HepG2 (cell line): ENCODE results near the gene TCOF1. TPM values are rescaled to one million over a fixed set of nuclear protein-coding genes. Genes with fewer than 3 reads are reported as not detected.
A peak's percentile ranks its signal among the peaks of the same experiment; 100 is the strongest.

Experiments
- ATAC-seq: fragments of 200-7000 bp; cut with Tn5 transposase; 3 replicates; pipeline ENCODE4 v1.9.1; 2020; ENCODE audit warnings: mild to moderate bottlenecking, moderate library complexity
- BruUV-seq: library from RNA; stranded (reverse); fragments of 400-500 nt; replicated peaks from 2 replicates; lab custom pipeline; 2021; lab: Mats Ljungman, UMichigan
- CTCF ChIA-PET: fragments of 300-600 bp; formaldehyde crosslinking; extraction: SDS; loops from one replicate; lab custom pipeline; 2021; ENCODE audit warnings: low total read pairs, inconsistent platforms, low intra/inter-chr PET ratio; lab: Yijun Ruan, JAX
- POLR2A ChIA-PET: fragments of 350-600 bp; sonication (Branson Sonifier 250); formaldehyde crosslinking; loops from one replicate; lab custom pipeline; 2020; ENCODE audit warnings: antibody characterized with exemption, inconsistent platforms; lab: Yijun Ruan, JAX
- DNase-seq: peaks from one replicate; pipeline ENCODE4 v3.0.0-alpha.2; 2015; ENCODE audit warnings: low spot score
- FAIRE-seq: peaks from 3 replicates; lab custom pipeline; 2011; peaks lifted over from hg19 to GRCh38; lab: Jason Lieb, UNC
- H2AFZ ChIP-seq: one replicate; pipeline ENCODE4 v1.6.1; 2011; ENCODE audit warnings: low read length, inconsistent platforms
- H3K27ac ChIP-seq: fragments of 300-600 bp; 3 replicates; pipeline ENCODE4 v1.8.0; 2011; ENCODE audit warnings: mixed run types, mild to moderate bottlenecking, mixed read lengths, low read length, inconsistent platforms; ENCODE audit not compliant: insufficient read depth; ENCODE audit errors: extremely low read length
- H3K27me3 ChIP-seq, 2 experiments: fragments of 200-600 bp in 1 of 2; 2 replicates in 1 of 2; 3 replicates in 1 of 2; pipeline versions ENCODE4 v1.6.0 to v1.8.0; 2011; ENCODE audit warnings: low read length in 2 of 2, mild to moderate bottlenecking in 2 of 2, moderate library complexity in 2 of 2, inconsistent platforms in 1 of 2; ENCODE audit not compliant: insufficient read depth in 2 of 2, control insufficient read depth in 1 of 2
- H3K36me3 ChIP-seq, 2 experiments: fragments of 200-600 bp in 1 of 2; replicated peaks in 1 of 2; 2 replicates in 1 of 2; 3 replicates in 1 of 2; pipeline versions ENCODE4 v1.5.1 to v1.8.0; 2011; ENCODE audit warnings: low read length in 2 of 2, inconsistent platforms in 1 of 2; ENCODE audit not compliant: insufficient read depth in 2 of 2, control insufficient read depth in 1 of 2
- H3K4me1 ChIP-seq: 2 replicates; pipeline ENCODE4 v1.5.1; 2012; ENCODE audit warnings: low read length, inconsistent platforms; ENCODE audit not compliant: insufficient read depth
- H3K4me2 ChIP-seq: 2 replicates; pipeline ENCODE4 v1.6.0; 2011; ENCODE audit warnings: low read depth, low read length, inconsistent platforms
- H3K4me3 ChIP-seq, 3 experiments: fragments of 200-600 bp in 1 of 3; sonication (generic), shearing (Covaris generic) in 1 of 3; replicated peaks in 1 of 3; 2 replicates each; pipeline ENCODE4 v1.5.1; 2011 to 2016; ENCODE audit warnings: low read length in 3 of 3, inconsistent platforms in 2 of 3, low read depth in 2 of 3, mild to moderate bottlenecking in 2 of 3, control low read depth in 1 of 3, mixed read lengths in 1 of 3; ENCODE audit not compliant: insufficient read depth in 1 of 3
- H3K79me2 ChIP-seq: one replicate; pipeline ENCODE4 v1.6.1; 2011; ENCODE audit warnings: low read length, inconsistent platforms; ENCODE audit not compliant: insufficient read depth
- H3K9ac ChIP-seq: 2 replicates; pipeline ENCODE4 v1.6.0; 2011; ENCODE audit warnings: mild to moderate bottlenecking, low read depth, low read length, inconsistent platforms; ENCODE audit not compliant: insufficient read depth
- H3K9me3 ChIP-seq: 2 replicates; pipeline ENCODE4 v1.5.1; 2012; ENCODE audit warnings: mild to moderate bottlenecking, low read length
- H4K20me1 ChIP-seq: 2 replicates; pipeline ENCODE4 v1.6.0; 2011; ENCODE audit warnings: inconsistent platforms, mild to moderate bottlenecking, low read length, moderate library complexity; ENCODE audit not compliant: insufficient read depth
- BHLHE40 ChIP-seq: IDR thresholded peaks from 2 replicates; pipeline ENCODE4 v1.6.1; 2011; ENCODE audit warnings: low read length, improper control_type of control experiment
- FOXK1 ChIP-seq: sonication (generic); formaldehyde crosslinking; IDR thresholded peaks from 2 replicates; pipeline ENCODE4 v1.4.0; 2020; ENCODE audit warnings: low read depth, missing genetic modification reagents, borderline replicate concordance
- IRX3 ChIP-seq: sonication (generic); formaldehyde crosslinking; IDR thresholded peaks from 2 replicates; pipeline ENCODE4 v1.8.1; 2023; ENCODE audit warnings: mild to moderate bottlenecking, low read depth, missing genetic modification reagents, borderline replicate concordance
- KLF13 ChIP-seq: sonication (generic); formaldehyde crosslinking; IDR thresholded peaks from 2 replicates; pipeline ENCODE4 v1.4.0; 2020; ENCODE audit warnings: mild to moderate bottlenecking, missing genetic modification reagents
- ZNF263 ChIP-seq: sonication (generic); formaldehyde crosslinking; IDR thresholded peaks from 2 replicates; pipeline ENCODE4 v1.4.0; 2020; ENCODE audit warnings: missing genetic modification reagents
- ZNF264 ChIP-seq: sonication (generic); formaldehyde crosslinking; IDR thresholded peaks from 2 replicates; pipeline ENCODE4 v1.4.0; 2020; ENCODE audit warnings: missing genetic modification reagents
- ZNF292 ChIP-seq: sonication (generic); formaldehyde crosslinking; IDR thresholded peaks from 2 replicates; pipeline ENCODE4 v1.8.1; 2022; ENCODE audit warnings: mild to moderate bottlenecking, low read depth, missing genetic modification reagents, borderline replicate concordance
- WGBS: methylation state at CpG from one replicate; pipeline ENCODE4 v1.1.6; 2017; ENCODE audit warnings: low lambda C conversion rate; 5-methylcytosine and 5-hydroxymethylcytosine counted together
- in situ Hi-C: cut with HindIII; loops from 2 replicates; pipeline ENCODE4 v1.10.0; 2017; ENCODE audit warnings: low pct_unique_long_range_greater_than_20kb; ENCODE audit not compliant: extremely low pct_ligation_motif_present
- intact Hi-C: fragments of 100-400 bp; cut with micrococcal nuclease; formaldehyde crosslinking; loops from one replicate; pipeline ENCODE4 v1.10.0; 2022; ENCODE audit not compliant: unreplicated experiment
- polyA plus RNA-seq, 8 experiments: library from polyadenylated mRNA; depleted of rRNA in 3 of 8; stranded (reverse) in 7 of 8; unstranded in 1 of 8; fragments of >200 nt; fragmentation: Illumina TruSeq in 4 of 8; extraction: Trizol in 4 of 8; gene quantifications; 2 replicates each; pipeline versions ENCODE4 v1.2.1 to v1.2.3, GENCODE V29; 2011 to 2016; ENCODE audit warnings: low read depth in 4 of 8, missing spikeins in 1 of 8, mixed read lengths in 1 of 8; ENCODE audit not compliant: insufficient read depth in 1 of 8
- total RNA-seq, 5 experiments: library from RNA; depleted of rRNA; stranded (reverse); fragments of >200 nt; fragmentation: Illumina TruSeq; extraction: Trizol; gene quantifications; 2 replicates each; pipeline ENCODE4 v1.2.3, GENCODE V29; 2016; ENCODE audit warnings: low read depth in 1 of 5
- TF ChIP-seq, protein P1 (sequence below): sonication (generic); formaldehyde crosslinking; IDR thresholded peaks from 2 replicates; pipeline ENCODE4 v1.5.1; 2020; ENCODE audit warnings: mild to moderate bottlenecking, missing genetic modification reagents, moderate library complexity
- TF ChIP-seq, protein P2 (sequence below): sonication (generic); formaldehyde crosslinking; IDR thresholded peaks from 2 replicates; pipeline ENCODE4 v1.9.0; 2022; ENCODE audit warnings: low read depth, missing genetic modification reagents

The TCOF1 gene
- total and polyA plus RNA-seq, 2 of the 13 experiments (the other 11 are each of a cell fraction or from before 2014, with no cell fraction given), result 10.1 to 41.6 TPM

DNA sequence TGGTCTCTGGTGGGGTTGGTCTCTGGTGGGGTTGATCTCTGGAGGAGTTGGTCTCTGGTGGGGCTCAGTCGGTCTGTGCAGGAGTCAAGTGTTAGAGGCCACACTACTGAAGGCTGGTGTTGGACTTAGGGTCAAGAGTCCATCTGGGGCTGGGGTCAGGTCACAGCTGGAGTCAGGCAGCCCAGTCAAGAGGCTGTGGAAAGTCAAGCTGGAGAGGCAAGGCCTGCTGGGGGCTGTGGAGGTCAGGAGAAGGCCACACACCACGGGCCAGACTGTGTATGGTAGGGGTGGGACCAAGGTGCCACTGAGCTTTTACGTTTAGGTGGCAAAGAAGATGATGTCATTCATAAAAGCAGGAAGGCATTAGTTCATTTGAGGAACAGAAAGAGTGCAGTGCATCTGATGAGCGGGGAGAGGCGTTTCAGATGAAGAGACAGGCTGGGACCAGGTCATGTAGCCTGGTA is 71.9 kb downstream of the TCOF1 start (continued):
- peak; percentile 38; the same call in 1 of the 2 replicates for TF ChIP-seq ZNF292 (CRISPR knock-in tag)

DNA sequence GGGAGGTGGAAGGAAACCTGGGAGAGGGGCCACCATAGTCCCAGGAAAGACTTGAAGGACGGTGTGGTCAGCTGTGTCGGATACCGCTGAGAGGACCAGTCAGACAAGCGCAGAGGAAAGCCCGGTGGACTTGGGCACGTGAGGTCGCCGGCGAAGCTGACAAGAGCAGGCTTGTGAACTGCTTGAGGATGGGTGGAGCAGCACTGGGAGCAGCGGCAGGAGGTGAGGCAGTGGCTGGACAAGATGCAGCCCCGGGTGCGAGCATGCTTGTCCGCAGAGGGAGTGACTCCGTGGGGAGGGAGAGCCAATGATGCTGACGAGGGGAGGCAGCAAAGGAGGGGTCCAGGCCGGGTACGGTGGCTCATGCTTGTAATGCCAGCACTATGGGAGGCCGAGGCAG is 73.6 kb downstream of the TCOF1 start:
- TF ChIP-seq IRX3 (CRISPR knock-in tag) (no peak), ZNF263 (CRISPR knock-in tag) (peak; percentile 46; the same call in 1 of the 2 replicates), BHLHE40 (peak; percentile 60), ZNF264 (CRISPR knock-in tag) (no peak), FOXK1 (CRISPR knock-in tag) (no peak), KLF13 (CRISPR knock-in tag) (no peak)
- TF ChIP-seq, protein P1, sequence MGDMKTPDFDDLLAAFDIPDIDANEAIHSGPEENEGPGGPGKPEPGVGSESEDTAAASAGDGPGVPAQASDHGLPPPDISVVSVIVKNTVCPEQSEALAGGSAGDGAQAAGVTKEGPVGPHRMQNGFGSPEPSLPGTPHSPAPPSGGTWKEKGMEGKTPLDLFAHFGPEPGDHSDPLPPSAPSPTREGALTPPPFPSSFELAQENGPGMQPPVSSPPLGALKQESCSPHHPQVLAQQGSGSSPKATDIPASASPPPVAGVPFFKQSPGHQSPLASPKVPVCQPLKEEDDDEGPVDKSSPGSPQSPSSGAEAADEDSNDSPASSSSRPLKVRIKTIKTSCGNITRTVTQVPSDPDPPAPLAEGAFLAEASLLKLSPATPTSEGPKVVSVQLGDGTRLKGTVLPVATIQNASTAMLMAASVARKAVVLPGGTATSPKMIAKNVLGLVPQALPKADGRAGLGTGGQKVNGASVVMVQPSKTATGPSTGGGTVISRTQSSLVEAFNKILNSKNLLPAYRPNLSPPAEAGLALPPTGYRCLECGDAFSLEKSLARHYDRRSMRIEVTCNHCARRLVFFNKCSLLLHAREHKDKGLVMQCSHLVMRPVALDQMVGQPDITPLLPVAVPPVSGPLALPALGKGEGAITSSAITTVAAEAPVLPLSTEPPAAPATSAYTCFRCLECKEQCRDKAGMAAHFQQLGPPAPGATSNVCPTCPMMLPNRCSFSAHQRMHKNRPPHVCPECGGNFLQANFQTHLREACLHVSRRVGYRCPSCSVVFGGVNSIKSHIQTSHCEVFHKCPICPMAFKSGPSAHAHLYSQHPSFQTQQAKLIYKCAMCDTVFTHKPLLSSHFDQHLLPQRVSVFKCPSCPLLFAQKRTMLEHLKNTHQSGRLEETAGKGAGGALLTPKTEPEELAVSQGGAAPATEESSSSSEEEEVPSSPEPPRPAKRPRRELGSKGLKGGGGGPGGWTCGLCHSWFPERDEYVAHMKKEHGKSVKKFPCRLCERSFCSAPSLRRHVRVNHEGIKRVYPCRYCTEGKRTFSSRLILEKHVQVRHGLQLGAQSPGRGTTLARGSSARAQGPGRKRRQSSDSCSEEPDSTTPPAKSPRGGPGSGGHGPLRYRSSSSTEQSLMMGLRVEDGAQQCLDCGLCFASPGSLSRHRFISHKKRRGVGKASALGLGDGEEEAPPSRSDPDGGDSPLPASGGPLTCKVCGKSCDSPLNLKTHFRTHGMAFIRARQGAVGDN (CRISPR knock-in tag), result peak; percentile 31; the same call in 1 of the 2 replicates
- TF ChIP-seq, protein P2, sequence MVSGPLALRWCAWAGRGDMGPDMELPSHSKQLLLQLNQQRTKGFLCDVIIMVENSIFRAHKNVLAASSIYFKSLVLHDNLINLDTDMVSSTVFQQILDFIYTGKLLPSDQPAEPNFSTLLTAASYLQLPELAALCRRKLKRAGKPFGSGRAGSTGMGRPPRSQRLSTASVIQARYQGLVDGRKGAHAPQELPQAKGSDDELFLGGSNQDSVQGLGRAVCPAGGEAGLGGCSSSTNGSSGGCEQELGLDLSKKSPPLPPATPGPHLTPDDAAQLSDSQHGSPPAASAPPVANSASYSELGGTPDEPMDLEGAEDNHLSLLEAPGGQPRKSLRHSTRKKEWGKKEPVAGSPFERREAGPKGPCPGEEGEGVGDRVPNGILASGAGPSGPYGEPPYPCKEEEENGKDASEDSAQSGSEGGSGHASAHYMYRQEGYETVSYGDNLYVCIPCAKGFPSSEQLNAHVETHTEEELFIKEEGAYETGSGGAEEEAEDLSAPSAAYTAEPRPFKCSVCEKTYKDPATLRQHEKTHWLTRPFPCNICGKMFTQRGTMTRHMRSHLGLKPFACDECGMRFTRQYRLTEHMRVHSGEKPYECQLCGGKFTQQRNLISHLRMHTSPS (CRISPR knock-in tag), result no peak
- DNase-seq (no peak), ATAC-seq (no peak), FAIRE-seq (no peak)
- Histone ChIP-seq H3K79me2 (no peaks in the 10 kb centered on the region), H3K4me2 (peak overlapping the region; percentile 66), H2AFZ (no peak overlapping the region), H3K36me3 (no peaks in the 10 kb centered on the region), H4K20me1 (no peaks in the 10 kb centered on the region), H3K9me3 (no peaks in the 10 kb centered on the region), H3K4me1 (peaks cover 45% of the 10 kb centered on the region), H3K27ac (no peak overlapping the region), H3K27me3 (no peaks in the 10 kb centered on the region; a peak in 1 of 5 replicates), H3K4me3 (peak overlapping the region in 1 of 3 experiments; percentile 36; a peak in 2 of 6 replicates), H3K9ac (no peak overlapping the region)
- in situ Hi-C loops, result no loop called here
- POLR2A ChIA-PET, result interaction anchor here (2.1 kb wide), 1 partner anchor 19 kb away, joined by 9 read pairs; the partner anchor contains the start of gene RPS14
- no TSS peak for BruUV-seq
- intact Hi-C loops, result no loop called here
- WGBS, result 44% methylated on average over 18 of the region's 18 CpGs
- CTCF ChIA-PET, result no interaction called here
